Trophoblast cell (in vitro differentiated cells and primary cell): ENCODE results near the gene CTBP2.

Experiments used
- DNase-seq, 2 donors: peaks; one replicate each; pipeline ENCODE4 v3.0.0-alpha.2; 2016
- H2AFZ ChIP-seq: 2 replicates; pipeline ENCODE4 v1.6.1; 2013; ENCODE audit warnings: low read length, moderate library complexity, mild to moderate bottlenecking; ENCODE audit not compliant: insufficient read depth, poor library complexity
- H2AK5ac ChIP-seq: 2 replicates; pipeline ENCODE4 v1.6.1; 2013; ENCODE audit warnings: mild to moderate bottlenecking, low read length
- H2BK120ac ChIP-seq: 2 replicates; pipeline ENCODE4 v1.6.1; 2013; ENCODE audit warnings: low read length, mild to moderate bottlenecking, moderate library complexity; ENCODE audit not compliant: insufficient read depth, poor library complexity
- H2BK12ac ChIP-seq: 2 replicates; pipeline ENCODE4 v1.6.1; 2013; ENCODE audit warnings: mild to moderate bottlenecking, low read length, moderate library complexity
- H2BK5ac ChIP-seq: 2 replicates; pipeline ENCODE4 v1.6.1; 2013; ENCODE audit warnings: low read length, low read depth, moderate library complexity, mild to moderate bottlenecking; ENCODE audit not compliant: poor library complexity
- H3K14ac ChIP-seq: 2 replicates; pipeline ENCODE4 v1.6.1; 2013; ENCODE audit warnings: mild to moderate bottlenecking, low read length
- H3K18ac ChIP-seq: 2 replicates; pipeline ENCODE4 v1.6.1; 2013; ENCODE audit warnings: mild to moderate bottlenecking, low read length
- H3K23ac ChIP-seq: 2 replicates; pipeline ENCODE4 v1.6.1; 2013; ENCODE audit warnings: low read length
- H3K27ac ChIP-seq: 2 replicates; pipeline ENCODE4 v1.5.1; 2013; ENCODE audit warnings: low read depth, mild to moderate bottlenecking, inconsistent platforms, low read length, moderate library complexity
- H3K27me3 ChIP-seq: 2 replicates; pipeline ENCODE4 v1.6.1; 2013; ENCODE audit warnings: inconsistent platforms, mild to moderate bottlenecking, low read length, moderate library complexity; ENCODE audit not compliant: insufficient read depth
- H3K36me3 ChIP-seq, 2 experiments: 1 replicate in 1 of 2; 2 replicates in 1 of 2; pipeline ENCODE4 v1.6.1; 2013; ENCODE audit warnings: low read length in 2 of 2, mild to moderate bottlenecking in 2 of 2, moderate library complexity in 1 of 2; ENCODE audit not compliant: insufficient read depth in 2 of 2, control insufficient read depth in 1 of 2
- H3K4ac ChIP-seq: 2 replicates; pipeline ENCODE4 v1.6.1; 2013; ENCODE audit warnings: low read depth, mild to moderate bottlenecking, low read length, moderate library complexity
- H3K4me1 ChIP-seq, 2 experiments: 1 replicate in 1 of 2; 2 replicates in 1 of 2; pipeline ENCODE4 v1.6.1; 2013; ENCODE audit warnings: low read length in 2 of 2, mild to moderate bottlenecking in 2 of 2, moderate library complexity in 1 of 2; ENCODE audit not compliant: insufficient read depth in 2 of 2, control insufficient read depth in 1 of 2
- H3K4me2 ChIP-seq: 2 replicates; pipeline ENCODE4 v1.6.1; 2013; ENCODE audit warnings: inconsistent platforms, mild to moderate bottlenecking, low read length, moderate library complexity
- H3K4me3 ChIP-seq: 2 replicates; pipeline ENCODE4 v1.5.1; 2013; ENCODE audit warnings: mild to moderate bottlenecking, low read depth, low read length, inconsistent platforms
- H3K79me1 ChIP-seq: one replicate; pipeline ENCODE4 v1.6.1; 2013; ENCODE audit warnings: low read length
- H3K79me2 ChIP-seq: 2 replicates; pipeline ENCODE4 v1.6.1; 2013; ENCODE audit warnings: low read length, mild to moderate bottlenecking; ENCODE audit not compliant: control insufficient read depth, insufficient read depth, poor library complexity
- H3K9ac ChIP-seq: 2 replicates; pipeline ENCODE4 v1.6.1; 2013; ENCODE audit warnings: mild to moderate bottlenecking, low read length
- H3K9me3 ChIP-seq: 2 replicates; pipeline ENCODE4 v1.6.1; 2013; ENCODE audit warnings: low read depth, mild to moderate bottlenecking, control low read depth, inconsistent platforms, low read length; ENCODE audit not compliant: insufficient read depth
- H4K12ac ChIP-seq: 2 replicates; pipeline ENCODE4 v1.6.1; 2013; ENCODE audit warnings: low read depth, mild to moderate bottlenecking, low read length, moderate library complexity
- H4K8ac ChIP-seq: 2 replicates; pipeline ENCODE4 v1.6.1; 2013; ENCODE audit warnings: low read depth, mild to moderate bottlenecking, low read length, moderate library complexity
- H4K91ac ChIP-seq: one replicate; pipeline ENCODE4 v1.6.1; 2013; ENCODE audit warnings: low read depth, mild to moderate bottlenecking, low read length, moderate library complexity
- WGBS: extraction: QIAGEN DNeasy Blood & Tissue Kit; methylation state at CpG from one replicate; pipeline ENCODE4 v1.1.7; 2013; ENCODE audit warnings: missing lambda C conversion rate; ENCODE audit not compliant: insufficient read length, insufficient coverage; ENCODE audit errors: extremely low coverage; 5-methylcytosine and 5-hydroxymethylcytosine counted together

The CTBP2 gene

DNA sequence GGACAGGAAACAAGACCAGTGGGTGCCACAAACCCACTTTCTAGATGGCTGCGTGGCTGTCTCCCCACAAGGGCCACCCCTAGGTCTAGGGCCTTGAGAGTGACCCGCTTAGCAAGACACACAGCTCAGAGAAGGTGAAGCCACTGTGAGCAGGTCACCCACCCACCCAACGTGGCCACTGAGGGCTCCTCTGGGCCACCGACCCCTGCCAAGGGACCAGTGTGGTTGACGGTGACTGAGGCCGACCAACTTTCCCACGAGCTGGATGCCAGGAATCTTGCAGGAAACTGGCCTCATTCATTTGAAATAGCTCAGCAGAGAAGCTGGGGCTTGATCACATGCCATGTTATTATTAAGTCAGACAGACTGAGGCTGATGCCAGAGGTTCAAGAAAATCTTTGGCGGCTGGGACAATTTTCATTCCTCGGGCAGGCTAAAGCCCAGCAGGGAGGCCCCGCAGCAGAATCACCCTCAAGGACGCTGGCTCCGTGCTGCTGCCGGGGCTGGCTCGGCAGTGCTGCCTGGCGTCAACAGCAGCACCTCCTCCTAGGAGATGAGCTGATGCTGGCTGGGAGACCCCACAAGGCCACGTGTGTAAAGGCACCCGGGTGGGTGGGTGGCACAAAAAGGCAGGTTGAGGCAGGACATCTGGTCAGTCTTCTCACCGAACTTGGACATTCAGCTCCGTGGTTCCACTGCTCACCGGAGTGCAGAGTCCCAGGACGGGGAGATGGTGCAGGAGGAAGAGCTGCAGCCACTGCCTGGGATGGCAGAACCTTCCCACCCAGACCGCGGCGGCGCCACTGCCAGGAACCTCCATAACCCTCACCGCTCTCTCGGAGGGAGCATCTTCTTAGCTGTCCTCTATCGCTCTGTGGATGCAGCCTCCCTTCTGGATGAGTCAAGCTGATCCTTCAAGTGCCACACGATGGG is 160.7 kb downstream of the CTBP2 start:
- H2AFZ ChIP-seq = no peak overlapping the region
- no peak for DNase-seq
- no peak overlapping the region for H2AK5ac ChIP-seq
- H3K79me1 ChIP-seq = no peaks in the 10 kb centered on the region
- H3K27me3 ChIP-seq = no peaks in the 10 kb centered on the region
- no peak overlapping the region for H2BK12ac ChIP-seq
- H3K23ac ChIP-seq = no peak overlapping the region
- no peak overlapping the region for H3K18ac ChIP-seq
- H3K36me3 ChIP-seq = peaks cover 83 to 90% of the 10 kb centered on the region in 2 experiments
- H3K79me2 ChIP-seq = no peaks in the 10 kb centered on the region
- H3K4ac ChIP-seq = no peak overlapping the region
- no peak overlapping the region for H2BK120ac ChIP-seq
- H3K9me3 ChIP-seq = no peaks in the 10 kb centered on the region
- no peak overlapping the region for H2BK5ac ChIP-seq
- no peak overlapping the region for H4K91ac ChIP-seq
- H4K8ac ChIP-seq = no peak overlapping the region
- no peak overlapping the region for H3K27ac ChIP-seq
- no CpG with 5 or more reads among the region's 29 CpGs for WGBS
- H3K9ac ChIP-seq = no peak overlapping the region
- no peaks in the 10 kb centered on the region for H3K4me1 ChIP-seq
- H3K14ac ChIP-seq = no peak overlapping the region
- no peak overlapping the region for H4K12ac ChIP-seq
- H3K4me3 ChIP-seq = no peak overlapping the region
- H3K4me2 ChIP-seq = no peak overlapping the region

GRCh38 chr10:124998624-124999291 is 161.6 kb downstream of the CTBP2 start:
- WGBS = no CpG with 5 or more reads among the region's 16 CpGs
- no peak overlapping the region for H2BK12ac ChIP-seq
- no peaks in the 10 kb centered on the region for H3K4me1 ChIP-seq

DNA sequence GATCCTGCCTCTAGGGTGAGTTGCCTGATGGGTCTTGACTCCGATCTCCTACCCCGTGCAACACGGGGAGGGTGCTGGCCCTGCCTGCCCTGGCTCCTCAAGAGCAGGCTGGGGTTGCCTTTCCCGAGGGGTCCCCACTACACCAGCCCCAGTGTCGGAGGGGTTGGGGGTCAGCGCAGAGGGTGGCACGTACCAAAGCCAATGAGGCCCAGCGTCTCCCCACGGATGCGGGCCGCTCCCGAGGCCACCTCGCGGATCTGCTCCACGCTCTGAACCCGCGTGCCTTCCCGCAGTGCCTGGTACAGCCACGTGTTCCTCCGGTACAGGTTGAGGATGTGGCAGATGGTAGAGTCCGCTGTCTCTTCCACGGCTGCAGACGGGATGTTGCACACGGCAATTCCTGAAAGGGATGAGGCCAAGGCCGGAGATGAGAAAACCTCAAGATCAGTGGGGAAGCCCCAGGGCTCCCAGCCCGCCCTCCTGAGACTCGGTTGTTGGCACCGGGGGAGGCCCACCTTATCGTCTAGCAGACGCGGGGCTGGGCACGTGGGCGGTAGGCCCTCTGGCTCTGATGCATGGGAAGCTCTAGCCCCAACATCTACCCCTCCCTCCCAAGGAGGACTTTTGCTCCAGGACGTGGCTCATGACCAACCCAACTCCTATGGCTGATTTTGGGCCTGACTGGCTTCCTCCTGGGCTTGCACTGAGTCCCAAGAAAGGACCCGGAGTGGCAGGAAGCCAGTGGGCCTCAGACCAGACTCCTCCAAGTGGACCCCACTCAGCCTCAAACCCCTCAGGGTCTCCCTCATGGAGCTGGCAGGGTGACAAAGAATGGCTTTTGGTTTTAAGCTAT is 162.4 kb downstream of the CTBP2 start:
- Histone ChIP-seq H3K27me3 (no peaks in the 10 kb centered on the region), H3K9ac (no peak overlapping the region), H3K27ac (no peak overlapping the region), H3K4ac (no peak overlapping the region), H3K4me3 (no peak overlapping the region), H3K4me1 (no peaks in the 10 kb centered on the region), H3K79me1 (no peaks in the 10 kb centered on the region), H3K9me3 (peaks cover 1% of the 10 kb centered on the region), H2BK12ac (no peak overlapping the region), H2AFZ (no peak overlapping the region), H3K18ac (no peak overlapping the region), H4K12ac (no peak overlapping the region), H3K23ac (no peak overlapping the region), H3K4me2 (no peak overlapping the region), H2BK5ac (no peak overlapping the region), H3K36me3 (peaks cover 93 to 96% of the 10 kb centered on the region in 2 experiments), H4K8ac (no peak overlapping the region), H3K14ac (no peak overlapping the region), H2BK120ac (no peak overlapping the region), H3K79me2 (no peaks in the 10 kb centered on the region), H2AK5ac (no peak overlapping the region), H4K91ac (no peak overlapping the region)
- DNase-seq = no peak
- no CpG with 5 or more reads among the region's 35 CpGs for WGBS

More at GRCh38 chr10:124998624-124999291, 161.6 kb downstream of the CTBP2 start:
- Histone ChIP-seq H3K23ac (no peak overlapping the region), H3K4ac (no peak overlapping the region), H3K9me3 (peaks cover 1% of the 10 kb centered on the region), H3K14ac (no peak overlapping the region), H2BK5ac (no peak overlapping the region), H4K91ac (no peak overlapping the region), H3K27me3 (no peaks in the 10 kb centered on the region), H3K9ac (no peak overlapping the region), H3K79me2 (no peaks in the 10 kb centered on the region), H4K12ac (no peak overlapping the region), H3K79me1 (no peaks in the 10 kb centered on the region), H3K4me3 (no peak overlapping the region), H3K36me3 (peaks cover 91 to 95% of the 10 kb centered on the region in 2 experiments), H3K18ac (no peak overlapping the region), H2BK120ac (no peak overlapping the region), H2AK5ac (no peak overlapping the region), H2AFZ (no peak overlapping the region), H3K4me2 (no peak overlapping the region), H4K8ac (no peak overlapping the region), H3K27ac (no peak overlapping the region)
- DNase-seq = no peak

DNA sequence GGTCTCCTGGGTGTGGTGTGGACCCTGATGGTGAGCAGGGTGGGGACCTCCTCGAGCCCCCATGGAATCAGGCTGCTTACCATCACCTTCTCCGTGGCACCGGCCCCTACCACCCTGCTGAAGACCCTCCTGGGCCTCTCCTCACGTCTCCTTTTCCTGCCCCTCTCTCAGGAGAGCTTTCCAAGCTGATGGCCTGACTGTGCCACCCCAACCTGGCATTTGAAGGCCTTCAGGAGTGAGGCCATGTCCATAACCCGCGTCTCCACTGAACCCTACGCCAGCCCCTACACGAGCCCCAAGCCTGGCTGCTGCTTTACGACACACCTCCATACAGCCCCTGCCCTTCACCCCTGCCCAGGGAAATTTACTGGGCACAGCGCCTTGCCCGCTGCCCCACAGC is 163.1 kb downstream of the CTBP2 start:
- Histone ChIP-seq H3K4me1 (no peaks in the 10 kb centered on the region), H4K91ac (no peak overlapping the region)

More for the DNA sequence above, 163.1 kb downstream of the CTBP2 start:
- no peak overlapping the region for H3K4me3 ChIP-seq
- H3K23ac ChIP-seq = no peak overlapping the region
- H3K4me2 ChIP-seq = no peak overlapping the region
- H2BK120ac ChIP-seq = no peak overlapping the region
- H3K14ac ChIP-seq = no peak overlapping the region
- H2AK5ac ChIP-seq = no peak overlapping the region
- peaks cover 1% of the 10 kb centered on the region for H3K9me3 ChIP-seq
- H3K18ac ChIP-seq = no peak overlapping the region
- no peaks in the 10 kb centered on the region for H3K27me3 ChIP-seq
- no CpG with 5 or more reads among the region's 11 CpGs for WGBS
- H3K27ac ChIP-seq = no peak overlapping the region
- peaks cover 91 to 94% of the 10 kb centered on the region in 2 experiments for H3K36me3 ChIP-seq
- no peak for DNase-seq
- no peak overlapping the region for H2AFZ ChIP-seq
- no peaks in the 10 kb centered on the region for H3K79me2 ChIP-seq
- H4K8ac ChIP-seq = no peak overlapping the region
- H2BK12ac ChIP-seq = no peak overlapping the region
- no peaks in the 10 kb centered on the region for H3K79me1 ChIP-seq
- no peak overlapping the region for H2BK5ac ChIP-seq
- no peak overlapping the region for H4K12ac ChIP-seq
- no peak overlapping the region for H3K9ac ChIP-seq
- no peak overlapping the region for H3K4ac ChIP-seq
